ENCODE results near the gene AMACR.

Gene AMACR

DNA sequence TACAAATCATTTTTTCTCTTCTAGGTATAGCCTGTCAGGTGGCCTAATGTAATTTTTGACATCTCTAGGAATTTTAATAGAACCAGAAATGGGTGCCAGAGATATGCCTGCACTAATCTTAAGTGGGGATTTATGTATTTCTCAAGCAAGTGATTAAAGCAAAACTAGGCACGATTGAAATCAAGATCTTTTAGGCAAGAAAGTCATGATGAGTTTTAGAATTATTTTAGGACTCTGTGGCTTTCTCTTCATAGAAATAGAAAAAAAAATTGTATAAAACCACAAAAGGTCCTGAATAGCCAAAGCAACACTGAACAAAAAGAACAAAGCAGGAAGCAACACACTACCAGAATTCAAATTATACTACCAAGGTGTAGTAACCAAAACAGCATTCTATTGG lies 952 bp upstream of the AMACR start:
- TF ChIP-seq RAD21 (IDR thresholded peaks at IDR 0.05; ENCODE audit: low read depth), result no peak
- no peak for TF ChIP-seq USF1 (IDR thresholded peaks at IDR 0.05)
- no peak for TF ChIP-seq FOXM1 (IDR thresholded peaks at IDR 0.05; ENCODE audit: borderline replicate concordance, low read depth)
- no peak for TF ChIP-seq EGR1 (IDR thresholded peaks at IDR 0.05)
- TF ChIP-seq CEBPB (IDR thresholded peaks at IDR 0.05), result no peak
- TF ChIP-seq MAX (IDR thresholded peaks at IDR 0.05), result no peak
- TF ChIP-seq ZBTB7A (IDR thresholded peaks at IDR 0.05; ENCODE audit: low read depth), result no peak
- no peak for TF ChIP-seq YY1 (IDR thresholded peaks at IDR 0.05; ENCODE audit: low read depth)
- no peak for TF ChIP-seq TEAD4 (IDR thresholded peaks at IDR 0.05)
- TF ChIP-seq TCF12 (IDR thresholded peaks at IDR 0.05; ENCODE audit: low read depth), result no peak
- TF ChIP-seq NFIC (IDR thresholded peaks at IDR 0.05), result no peak
- TF ChIP-seq REST (IDR thresholded peaks at IDR 0.05; ENCODE audit: low read depth), result no peak
- TF ChIP-seq EP300 (IDR thresholded peaks at IDR 0.05; ENCODE audit: borderline replicate concordance), result no peak
- TF ChIP-seq CREB1 (IDR thresholded peaks at IDR 0.05; ENCODE audit: low read depth), result no peak
- TF ChIP-seq TAF1 (IDR thresholded peaks at IDR 0.05; ENCODE audit: low read depth), result no peak

- TF ChIP-seq FOXM1 (IDR thresholded peaks at IDR 0.05; ENCODE audit: borderline replicate concordance, low read depth), result no peak
- no peak for TF ChIP-seq MAX (IDR thresholded peaks at IDR 0.05)
- no peak for TF ChIP-seq RAD21 (IDR thresholded peaks at IDR 0.05; ENCODE audit: low read depth)
- TF ChIP-seq REST (IDR thresholded peaks at IDR 0.05; ENCODE audit: low read depth), result no peak
- TF ChIP-seq TEAD4 (IDR thresholded peaks at IDR 0.05), result no peak
- TF ChIP-seq NFIC (IDR thresholded peaks at IDR 0.05), result no peak
- no peak for TF ChIP-seq TAF1 (IDR thresholded peaks at IDR 0.05; ENCODE audit: low read depth)
- TF ChIP-seq CEBPB (IDR thresholded peaks at IDR 0.05), result no peak
Observed at GRCh38 chr5:34007201-34007620, 639 bp downstream of the AMACR start.

GRCh38 chr5:34005681-34006080 lies 2.2 kb downstream of the AMACR start:
- TF ChIP-seq MAX (IDR thresholded peaks at IDR 0.05), result no peak
- TF ChIP-seq CREB1 (IDR thresholded peaks at IDR 0.05; ENCODE audit: low read depth), result no peak
- no peak for TF ChIP-seq TCF12 (IDR thresholded peaks at IDR 0.05; ENCODE audit: low read depth)
- TF ChIP-seq NFIC (IDR thresholded peaks at IDR 0.05), result no peak
- no peak for TF ChIP-seq REST (IDR thresholded peaks at IDR 0.05; ENCODE audit: low read depth)
- no peak for TF ChIP-seq RAD21 (IDR thresholded peaks at IDR 0.05; ENCODE audit: low read depth)
- TF ChIP-seq YY1 (IDR thresholded peaks at IDR 0.05; ENCODE audit: low read depth), result no peak
- no peak for TF ChIP-seq EP300 (IDR thresholded peaks at IDR 0.05; ENCODE audit: borderline replicate concordance)
- TF ChIP-seq USF1 (IDR thresholded peaks at IDR 0.05), result no peak
- no peak for TF ChIP-seq TEAD4 (IDR thresholded peaks at IDR 0.05)
- TF ChIP-seq CEBPB (IDR thresholded peaks at IDR 0.05), result no peak
- TF ChIP-seq EGR1 (IDR thresholded peaks at IDR 0.05), result no peak
- TF ChIP-seq TAF1 (IDR thresholded peaks at IDR 0.05; ENCODE audit: low read depth), result no peak
- no peak for TF ChIP-seq FOXM1 (IDR thresholded peaks at IDR 0.05; ENCODE audit: borderline replicate concordance, low read depth)
- no peak for TF ChIP-seq ZBTB7A (IDR thresholded peaks at IDR 0.05; ENCODE audit: low read depth)

GRCh38 chr5:34005211-34005610 lies 2.6 kb downstream of the AMACR start:
- TF ChIP-seq TAF1 (IDR thresholded peaks at IDR 0.05; ENCODE audit: low read depth) (no peak), TCF12 (IDR thresholded peaks at IDR 0.05; ENCODE audit: low read depth) (no peak), EP300 (IDR thresholded peaks at IDR 0.05; ENCODE audit: borderline replicate concordance) (no peak), TEAD4 (IDR thresholded peaks at IDR 0.05) (no peak), REST (IDR thresholded peaks at IDR 0.05; ENCODE audit: low read depth) (no peak), EGR1 (IDR thresholded peaks at IDR 0.05) (no peak), MAX (IDR thresholded peaks at IDR 0.05) (no peak), USF1 (IDR thresholded peaks at IDR 0.05) (no peak), CREB1 (IDR thresholded peaks at IDR 0.05; ENCODE audit: low read depth) (no peak), RAD21 (IDR thresholded peaks at IDR 0.05; ENCODE audit: low read depth) (no peak), YY1 (IDR thresholded peaks at IDR 0.05; ENCODE audit: low read depth) (no peak), ZBTB7A (IDR thresholded peaks at IDR 0.05; ENCODE audit: low read depth) (no peak), FOXM1 (IDR thresholded peaks at IDR 0.05; ENCODE audit: borderline replicate concordance, low read depth) (no peak), CEBPB (IDR thresholded peaks at IDR 0.05) (no peak), NFIC (IDR thresholded peaks at IDR 0.05) (no peak)
